Keratinocyte (primary cell): ENCODE measurements around the gene MYPOP. TPM values are rescaled to one million over a fixed set of nuclear protein-coding genes. Genes with fewer than 3 reads are reported as not detected.

Source experiments
- DNase-seq: peaks from one replicate; pipeline ENCODE4 v3.0.0-alpha.2; 2011; ENCODE audit warnings: low read depth, missing footprints, low spot score
- FAIRE-seq: peaks from 2 replicates; lab custom pipeline; 2011; peaks lifted over from hg19 to GRCh38; lab: Jason Lieb, UNC
- H2AFZ ChIP-seq: 2 replicates; pipeline ENCODE4 v1.6.0; 2012; ENCODE audit warnings: low read length, control low read depth, inconsistent platforms; ENCODE audit not compliant: control insufficient read depth
- H3K27ac ChIP-seq: 2 replicates; pipeline ENCODE4 v1.5.1; 2011; ENCODE audit warnings: low read length; ENCODE audit not compliant: control insufficient read depth, insufficient read depth
- H3K27me3 ChIP-seq: 3 replicates; pipeline ENCODE4 v1.6.0; 2011; ENCODE audit warnings: low read length; ENCODE audit not compliant: control insufficient read depth, insufficient read depth; ENCODE audit errors: extremely low read depth
- H3K36me3 ChIP-seq, 2 experiments: 2 replicates in 1 of 2; 3 replicates in 1 of 2; pipeline ENCODE4 v1.5.1; 2011; ENCODE audit warnings: low read length in 2 of 2, mild to moderate bottlenecking in 1 of 2; ENCODE audit not compliant: control insufficient read depth in 2 of 2, insufficient read depth in 2 of 2; ENCODE audit errors: extremely low read depth in 1 of 2
- H3K4me1 ChIP-seq: 3 replicates; pipeline ENCODE4 v1.5.1; 2011; ENCODE audit warnings: low read length; ENCODE audit not compliant: control insufficient read depth, insufficient read depth; ENCODE audit errors: extremely low read depth
- H3K4me2 ChIP-seq: 3 replicates; pipeline ENCODE4 v1.6.0; 2011; ENCODE audit warnings: low read depth, low read length; ENCODE audit not compliant: control insufficient read depth, insufficient read depth; ENCODE audit errors: extremely low read depth
- H3K4me3 ChIP-seq, 3 experiments: fragments of 200-600 bp in 1 of 3; sonication (generic) in 1 of 3; 2 replicates in 2 of 3; 3 replicates in 1 of 3; pipeline ENCODE4 v1.5.1; 2011 to 2016; ENCODE audit warnings: low read length in 3 of 3, mild to moderate bottlenecking in 3 of 3, control low read depth in 2 of 3, inconsistent platforms in 1 of 3, low read depth in 1 of 3, mixed read lengths in 1 of 3, mixed run types in 1 of 3, moderate library complexity in 1 of 3; ENCODE audit not compliant: control insufficient read depth in 2 of 3, insufficient read depth in 2 of 3; ENCODE audit errors: extremely low read depth in 1 of 3
- H3K79me2 ChIP-seq: 2 replicates; pipeline ENCODE4 v1.6.0; 2012; ENCODE audit warnings: low read length; ENCODE audit not compliant: control insufficient read depth, insufficient read depth
- H3K9ac ChIP-seq: 3 replicates; pipeline ENCODE4 v1.6.0; 2011; ENCODE audit warnings: low read length; ENCODE audit not compliant: control insufficient read depth, insufficient read depth; ENCODE audit errors: extremely low read depth
- H3K9me1 ChIP-seq: 3 replicates; pipeline ENCODE4 v1.6.0; 2011; ENCODE audit warnings: low read length; ENCODE audit not compliant: control insufficient read depth, insufficient read depth; ENCODE audit errors: extremely low read depth
- H3K9me3 ChIP-seq: 2 replicates; pipeline ENCODE4 v1.5.1; 2012; ENCODE audit warnings: low read depth, low read length; ENCODE audit not compliant: control insufficient read depth
- H4K20me1 ChIP-seq: 3 replicates; pipeline ENCODE4 v1.6.0; 2011; ENCODE audit warnings: low read length; ENCODE audit not compliant: control insufficient read depth, insufficient read depth; ENCODE audit errors: extremely low read depth
- CTCF ChIP-seq, 3 experiments: IDR thresholded peaks in 1 of 3; conservative IDR thresholded peaks in 1 of 3; optimal IDR thresholded peaks in 1 of 3; 2 replicates in 2 of 3; 3 replicates in 1 of 3; pipeline versions ENCODE3 to v1.5.1; 2011; ENCODE audit warnings: low read length in 3 of 3, mild to moderate bottlenecking in 3 of 3, moderate library complexity in 2 of 3, control low read depth in 1 of 3, inconsistent platforms in 1 of 3; ENCODE audit not compliant: insufficient read depth in 2 of 3; ENCODE audit errors: extremely low read depth in 1 of 3
- EZH2 ChIP-seq: IDR thresholded peaks from one replicate; pipeline ENCODE4 v1.6.1; 2012; ENCODE audit warnings: inconsistent platforms, mild to moderate bottlenecking, low read length, moderate library complexity
- dilution Hi-C: fragments of 300-500 bp; cut with MboI; formaldehyde crosslinking; loops from one replicate; pipeline ENCODE4 v1.7.0; 2020; ENCODE audit warnings: low sequenced_read_pairs; ENCODE audit not compliant: extremely low pct_ligation_motif_present
- polyA plus RNA-seq, 5 experiments: library from polyadenylated mRNA; depleted of rRNA in 3 of 5; stranded (reverse) in 3 of 5; stranded (forward) in 1 of 5; unstranded in 1 of 5; fragments of >200 nt; gene quantifications; 1 replicate in 1 of 5; 2 replicates in 3 of 5; 3 replicates in 1 of 5; pipeline versions ENCODE4 v1.2.1 to v1.2.3, GENCODE V29; 2011 to 2012; ENCODE audit warnings: missing spikeins in 2 of 5, low read depth in 1 of 5, low replicate concordance in 1 of 5

MYPOP gene
- polyA plus RNA-seq, 1 donor (not counting 4 experiments of a cell fraction or from before 2014, with no cell fraction given) = 1.3 TPM

DNA sequence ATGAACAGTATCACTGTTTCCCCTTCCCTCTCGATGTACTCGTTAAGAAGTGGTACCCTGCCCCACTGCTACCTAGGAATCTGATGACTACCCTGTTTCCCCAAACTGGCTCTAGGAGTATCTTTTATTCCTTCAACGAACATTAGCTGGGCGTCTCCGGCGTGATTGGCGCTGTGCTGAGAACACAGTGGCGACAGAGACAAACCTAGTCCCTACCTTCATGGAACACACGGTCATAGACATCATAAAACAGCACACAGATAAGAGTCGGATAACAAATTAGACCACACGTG lies 40.2 kb downstream of the MYPOP start:
- H3K9me1 ChIP-seq = no peaks in the 10 kb centered on the region
- H3K4me1 ChIP-seq = peaks cover 10% of the 10 kb centered on the region
- peaks cover 37% of the 10 kb centered on the region for H3K79me2 ChIP-seq
- H3K9me3 ChIP-seq = no peaks in the 10 kb centered on the region
- H3K36me3 ChIP-seq = peaks cover 7 to 8% of the 10 kb centered on the region in 2 experiments
- peak overlapping the region; percentile 95 for H3K4me2 ChIP-seq
- no peak for FAIRE-seq
- no peaks in the 10 kb centered on the region for H4K20me1 ChIP-seq
- dilution Hi-C loops = no loop called here
- no peak for DNase-seq
- peak overlapping the region; percentile 85 for H2AFZ ChIP-seq
- TF ChIP-seq CTCF (optimal IDR thresholded peaks at IDR 0.05 in 1 of 3, IDR thresholded peaks at IDR 0.05 in 1 of 3, conservative IDR thresholded peaks at IDR 0.05 in 1 of 3; ENCODE audit: extremely low read depth in 1 of 3, insufficient read depth in 2 of 3, low read length in 3 of 3) (no peak), EZH2 (no peak)
- H3K27me3 ChIP-seq = peaks cover 37% of the 10 kb centered on the region
- H3K27ac ChIP-seq = peak overlapping the region; percentile 80
- H3K4me3 ChIP-seq = peak overlapping the region; percentile 76 to 100 (median 94)
- peak overlapping the region; percentile 91 for H3K9ac ChIP-seq

GRCh38 chr19:45860359-45861259 lies 41.8 kb downstream of the MYPOP start:
- Histone ChIP-seq H4K20me1 (no peaks in the 10 kb centered on the region), H3K27me3 (peaks cover 24% of the 10 kb centered on the region), H3K36me3 (peaks cover 8 to 10% of the 10 kb centered on the region in 2 experiments), H3K4me2 (no peak overlapping the region), H3K9me3 (no peaks in the 10 kb centered on the region), H3K79me2 (peaks cover 50% of the 10 kb centered on the region), H3K27ac (no peak overlapping the region), H3K9me1 (no peaks in the 10 kb centered on the region), H3K4me3 (no peak overlapping the region), H2AFZ (no peak overlapping the region), H3K4me1 (peaks cover 10% of the 10 kb centered on the region), H3K9ac (no peak overlapping the region)
- DNase-seq (no peak), FAIRE-seq (no peak)
- dilution Hi-C loops = no loop called here
- no peak for TF ChIP-seq EZH2
- no peak for TF ChIP-seq CTCF (optimal IDR thresholded peaks at IDR 0.05 in 1 of 3, IDR thresholded peaks at IDR 0.05 in 1 of 3, conservative IDR thresholded peaks at IDR 0.05 in 1 of 3; ENCODE audit: extremely low read depth in 1 of 3, insufficient read depth in 2 of 3, low read length in 3 of 3)
